ENCODE data around the gene SH3D19.
"Not testable (repeated sequence)": the region's sequence is repeated elsewhere in the genome, so short reads cannot be mapped to it uniquely, and the experiment has no call there.

Gene SH3D19

GRCh38 chr4:151276787-151277562 lies 48.4 kb downstream of the SH3D19 start, which contains the start of gene PRSS48:
Gene PRSS48 (plus strand): TSS chr4:151277161. CDS start chr4:151277173, 12 bp downstream.
- in situ Hi-C loops (cut with HindIII; ENCODE audit: low sequenced_read_pairs) = no loop called here

DNA sequence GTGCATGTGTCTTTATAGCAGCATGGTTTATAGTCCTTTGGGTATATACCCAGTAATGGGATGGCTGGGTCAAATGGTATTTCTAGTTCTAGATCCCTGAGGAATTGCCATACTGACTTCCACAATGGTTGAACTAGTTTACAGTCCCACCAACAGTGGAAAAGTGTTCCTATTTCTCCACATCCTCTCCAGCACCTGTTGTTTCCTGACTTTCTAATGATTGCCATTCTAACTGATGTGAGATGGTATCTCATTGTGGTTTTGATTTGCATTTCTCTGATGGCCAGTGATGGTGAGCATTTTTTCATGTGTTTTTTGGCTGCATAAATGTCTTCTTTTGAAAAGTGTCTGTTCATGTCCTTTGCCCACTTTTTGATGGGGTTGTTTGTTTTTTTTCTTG lies 56.5 kb downstream of the SH3D19 start:
- in situ Hi-C loops (cut with HindIII; ENCODE audit: low sequenced_read_pairs) = not testable (repeated sequence)

DNA sequence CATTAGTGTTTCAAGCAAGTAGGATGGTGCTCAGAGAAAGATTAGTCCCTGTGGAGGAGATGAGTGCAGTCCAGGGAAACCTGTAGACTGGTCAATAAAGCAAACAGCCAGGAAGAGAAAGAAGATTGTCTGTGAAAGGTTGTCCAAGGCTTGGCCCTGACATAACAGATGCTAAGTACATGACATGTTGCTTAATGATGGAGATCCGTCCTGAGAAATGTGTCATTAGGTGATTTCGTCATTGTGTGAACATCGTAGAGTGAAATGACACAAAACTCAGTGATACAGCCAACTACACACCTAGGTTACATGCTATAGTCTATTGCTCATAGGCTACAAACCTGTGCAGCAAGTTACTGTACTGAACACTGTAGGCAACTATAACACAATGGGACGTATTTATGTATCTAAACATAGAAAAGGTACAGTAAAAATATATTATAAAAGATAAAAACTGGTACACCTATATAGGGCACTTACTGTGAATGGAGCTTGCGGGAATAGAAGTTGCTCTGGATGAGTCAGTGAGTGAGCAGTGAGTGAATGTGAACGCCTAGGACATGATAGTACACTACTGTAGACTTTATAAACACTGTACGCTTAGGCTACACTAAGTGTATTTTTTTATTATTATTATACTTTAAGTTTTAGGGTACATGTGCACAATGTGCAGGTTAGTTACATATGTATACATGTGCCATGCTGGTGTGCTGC lies 57.4 kb downstream of the SH3D19 start:
- in situ Hi-C loops (cut with HindIII; ENCODE audit: low sequenced_read_pairs) = no loop called here

DNA sequence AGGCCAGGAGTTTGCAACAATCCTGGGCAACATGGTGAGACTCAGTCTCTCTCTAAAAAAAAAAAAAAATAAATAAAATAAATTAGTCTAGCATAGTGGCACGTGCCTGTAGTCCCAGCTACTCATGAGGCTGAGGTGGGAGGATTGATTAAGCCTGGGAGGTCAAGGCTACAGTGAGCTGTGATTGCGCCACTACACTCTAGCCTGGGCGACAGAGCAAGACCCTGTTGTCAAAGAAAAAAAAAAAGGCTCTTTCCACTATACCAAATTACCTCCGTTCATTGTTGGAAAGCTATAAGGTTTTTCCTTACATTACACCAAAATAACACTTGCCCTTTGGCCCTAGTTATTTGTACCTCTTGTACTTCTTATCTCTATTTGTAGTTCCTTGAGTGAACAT lies 58.3 kb downstream of the SH3D19 start:
- in situ Hi-C loops (cut with HindIII; ENCODE audit: low sequenced_read_pairs) = no loop called here

GRCh38 chr4:151266497-151266896 lies 58.9 kb downstream of the SH3D19 start:
- in situ Hi-C loops (cut with HindIII; ENCODE audit: low sequenced_read_pairs) = no loop called here

DNA sequence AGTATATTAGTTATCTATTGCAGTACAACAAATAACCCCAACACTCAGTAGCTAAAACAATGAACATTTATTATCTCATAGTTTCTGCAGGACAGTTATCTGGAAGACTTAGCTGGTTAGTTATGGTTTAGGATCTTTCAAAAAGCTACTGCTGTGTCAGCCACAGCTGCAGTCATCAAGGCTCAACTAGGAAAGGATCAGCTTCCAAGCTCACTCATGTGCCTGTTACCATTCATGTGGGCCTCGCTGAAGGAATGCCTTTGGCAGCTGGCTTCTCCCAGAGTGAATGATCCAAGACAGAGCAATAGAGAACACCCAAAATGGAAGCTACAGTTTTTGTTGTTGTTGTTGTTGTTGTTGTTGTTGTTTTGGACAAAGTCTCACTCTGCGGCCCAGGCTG lies 62.0 kb downstream of the SH3D19 start:
- in situ Hi-C loops (cut with HindIII; ENCODE audit: low sequenced_read_pairs) = no loop called here

GRCh38 chr4:151260526-151260925 lies 64.9 kb downstream of the SH3D19 start:
- in situ Hi-C loops (cut with HindIII; ENCODE audit: low sequenced_read_pairs) = no loop called here

GRCh38 chr4:151259752-151260151 lies 65.7 kb downstream of the SH3D19 start:
- in situ Hi-C loops (cut with HindIII; ENCODE audit: low sequenced_read_pairs) = no loop called here

GRCh38 chr4:151257704-151258103 lies 67.7 kb downstream of the SH3D19 start:
- in situ Hi-C loops (cut with HindIII; ENCODE audit: low sequenced_read_pairs) = no loop called here

- in situ Hi-C loops (cut with HindIII; ENCODE audit: low sequenced_read_pairs) = no loop called here
Observed at GRCh38 chr4:151256134-151256533, 69.3 kb downstream of the SH3D19 start.

GRCh38 chr4:151255680-151256079 lies 69.7 kb downstream of the SH3D19 start:
- in situ Hi-C loops (cut with HindIII; ENCODE audit: low sequenced_read_pairs) = not testable (repeated sequence)

DNA sequence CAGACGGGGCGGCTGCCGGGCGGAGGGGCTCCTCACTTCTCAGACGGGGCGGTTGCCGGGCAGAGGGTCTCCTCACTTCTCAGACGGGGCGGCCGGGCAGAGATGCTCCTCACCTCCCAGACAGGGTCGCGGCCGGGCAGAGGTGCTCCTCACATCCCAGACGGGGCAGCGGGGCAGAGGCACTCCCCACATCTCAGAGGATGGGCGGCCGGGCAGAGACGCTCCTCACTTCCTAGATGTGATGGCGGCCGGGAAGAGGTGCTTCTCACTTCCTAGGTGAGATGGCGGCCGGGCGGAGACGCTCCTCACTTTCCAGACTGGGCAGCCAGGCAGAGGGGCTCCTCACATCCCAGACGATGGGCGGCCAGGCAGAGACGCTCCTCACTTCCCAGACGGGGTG lies 70.2 kb downstream of the SH3D19 start:
- in situ Hi-C loops (cut with HindIII; ENCODE audit: low sequenced_read_pairs) = not testable (repeated sequence)

- in situ Hi-C loops (cut with HindIII; ENCODE audit: low sequenced_read_pairs) = no loop called here
Observed at GRCh38 chr4:151251603-151252304, 73.7 kb downstream of the SH3D19 start.

DNA sequence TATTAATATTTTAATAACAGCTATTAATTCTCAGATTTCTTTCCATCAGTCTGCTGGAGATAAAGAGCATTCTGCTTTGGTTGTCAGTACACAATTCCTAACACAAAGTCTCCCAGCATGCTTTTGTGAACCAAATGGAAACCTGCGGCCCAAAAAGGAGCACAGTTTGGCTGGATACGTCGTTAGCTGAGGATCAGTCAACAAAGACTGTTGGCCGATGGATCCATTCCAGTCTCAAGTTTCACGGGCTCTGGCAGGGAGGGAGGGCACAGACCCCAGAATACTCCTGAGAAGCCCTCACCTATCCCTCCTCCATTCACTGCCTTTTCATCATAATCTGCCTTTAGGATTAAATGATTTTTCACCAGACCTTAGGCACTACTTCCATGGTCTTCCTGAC lies 74.7 kb downstream of the SH3D19 start:
- in situ Hi-C loops (cut with HindIII; ENCODE audit: low sequenced_read_pairs) = no loop called here

- in situ Hi-C loops (cut with HindIII; ENCODE audit: low sequenced_read_pairs) = no loop called here
Observed at GRCh38 chr4:151248519-151248918, 76.9 kb downstream of the SH3D19 start.

DNA sequence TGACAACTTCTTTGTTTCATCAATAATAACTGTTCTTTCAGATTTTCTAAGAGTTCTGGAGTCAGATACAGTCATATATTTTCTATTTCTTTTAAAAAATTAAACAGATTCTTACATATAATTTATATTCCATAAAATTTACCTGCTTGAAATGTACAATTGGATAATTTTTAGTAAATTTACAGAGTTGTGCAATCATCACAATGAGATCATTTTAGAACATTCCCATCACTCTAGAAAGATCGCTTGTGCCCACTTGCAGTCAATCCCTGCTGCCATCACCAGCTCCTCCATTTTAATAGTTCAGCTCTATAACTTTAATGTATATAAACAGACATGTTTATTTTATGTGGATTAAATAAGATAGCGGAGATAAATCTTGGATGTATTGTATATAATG lies 78.0 kb downstream of the SH3D19 start:
- in situ Hi-C loops (cut with HindIII; ENCODE audit: low sequenced_read_pairs) = no loop called here

- in situ Hi-C loops (cut with HindIII; ENCODE audit: low sequenced_read_pairs) = no loop called here
Observed at GRCh38 chr4:151246742-151247141, 78.7 kb downstream of the SH3D19 start.

DNA sequence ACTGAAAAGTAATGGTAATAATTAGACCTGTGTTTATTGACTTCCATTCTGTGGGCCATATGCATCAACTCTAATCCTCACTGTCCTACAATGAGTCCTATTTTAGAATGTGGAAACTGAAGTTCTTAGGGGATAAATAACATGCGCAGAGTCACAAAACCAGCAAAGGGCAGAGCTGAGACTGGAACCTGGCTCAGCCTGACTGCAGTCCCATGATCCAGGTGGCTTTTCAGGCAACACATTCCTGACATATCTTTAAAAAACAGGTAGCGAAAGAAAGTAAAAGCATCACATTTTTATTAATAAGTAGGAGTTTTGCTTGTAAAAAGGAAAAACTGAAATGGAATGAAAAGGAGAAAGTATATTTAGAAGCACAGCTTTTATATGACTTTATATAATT lies 83.1 kb downstream of the SH3D19 start:
- in situ Hi-C loops (cut with HindIII; ENCODE audit: low sequenced_read_pairs) = no loop called here

GRCh38 chr4:151239608-151240007 lies 85.8 kb downstream of the SH3D19 start:
- in situ Hi-C loops (cut with HindIII; ENCODE audit: low sequenced_read_pairs) = no loop called here

- in situ Hi-C loops (cut with HindIII; ENCODE audit: low sequenced_read_pairs) = no loop called here
Observed at GRCh38 chr4:151238477-151238876, 86.9 kb downstream of the SH3D19 start.

DNA sequence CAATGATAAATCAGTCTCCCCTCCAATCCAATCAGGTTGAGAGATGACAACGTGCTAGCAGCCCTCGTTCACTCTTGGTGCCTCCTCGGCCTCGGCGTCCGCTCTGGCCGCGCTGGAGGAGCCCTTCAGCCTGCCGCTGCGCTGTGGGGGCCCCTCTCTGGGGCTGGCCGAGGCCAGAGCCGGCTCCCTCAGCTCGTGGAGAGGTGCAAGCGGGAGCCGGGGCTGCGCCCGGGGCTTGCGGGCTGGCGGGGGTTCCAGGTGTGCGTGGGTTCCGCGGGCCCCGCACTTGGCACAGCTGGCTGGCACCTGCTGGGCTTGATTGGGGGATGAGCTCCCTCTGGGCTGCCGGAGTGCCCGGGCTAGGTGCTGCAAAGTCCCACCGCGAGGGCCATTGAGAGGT lies 89.4 kb downstream of the SH3D19 start:
- in situ Hi-C loops (cut with HindIII; ENCODE audit: low sequenced_read_pairs) = no loop called here

DNA sequence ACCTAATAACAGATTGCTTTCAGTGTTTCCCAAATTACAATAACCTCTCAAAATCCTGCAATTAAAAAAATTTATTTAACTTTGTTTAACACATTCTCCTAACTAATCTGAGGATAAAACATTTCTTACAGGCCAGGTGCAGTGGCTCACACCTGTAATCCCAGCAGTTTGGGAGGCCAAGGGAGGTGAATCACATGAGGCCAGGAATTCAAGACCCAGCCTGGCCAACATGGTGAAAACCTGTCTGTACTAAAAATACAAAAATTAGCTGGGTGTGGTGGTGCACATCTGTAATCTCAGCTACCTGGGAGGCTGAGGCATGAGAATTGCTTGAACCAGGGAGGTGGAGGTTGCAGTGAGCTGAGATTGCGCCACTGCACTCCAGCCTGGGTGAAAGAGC lies 90.0 kb downstream of the SH3D19 start:
- in situ Hi-C loops (cut with HindIII; ENCODE audit: low sequenced_read_pairs) = not testable (repeated sequence)
